ENCODE results near the gene GSTCD. TPM values are rescaled to one million over a fixed set of nuclear protein-coding genes. Genes with fewer than 3 reads are reported as not detected.
"Not testable (repeated sequence)": the region's sequence is repeated elsewhere in the genome, so short reads cannot be mapped to it uniquely, and the experiment has no call there.

Gene GSTCD
- total and polyA plus RNA-seq, 4 donors, result 9.9 to 25.0 (median 15.1) TPM

DNA sequence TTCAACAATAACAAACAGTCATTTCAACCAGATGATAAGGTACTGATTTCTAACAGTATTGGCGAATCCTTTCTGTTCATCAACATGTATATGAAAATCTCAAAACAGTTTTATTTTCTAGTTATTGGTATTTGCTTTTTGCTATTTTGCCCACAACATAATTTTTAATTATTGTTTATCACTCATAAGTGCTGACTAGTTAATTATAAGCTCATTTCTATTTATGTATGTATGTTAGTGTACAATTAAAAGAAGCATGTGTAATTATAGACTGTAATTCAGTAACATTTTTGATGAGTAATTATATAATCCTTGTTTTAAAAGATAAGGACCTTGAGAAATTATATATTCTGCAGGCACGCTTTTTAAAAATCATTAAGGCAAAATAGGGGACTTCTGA is 119.5 kb downstream of the GSTCD start:
- H3K36me3 ChIP-seq (ENCODE audit: control insufficient read depth, insufficient read depth, low read length), result peaks cover 4% of the 10 kb centered on the region
- WGBS (ENCODE audit: insufficient coverage), result no CpG with 5 or more reads among the region's 2 CpGs
- no peak for DNase-seq (ENCODE audit: low read depth in 4 of 6, low spot score in 6 of 6)
- no peaks in the 10 kb centered on the region for H3K27me3 ChIP-seq (ENCODE audit: control insufficient read depth, insufficient read depth, low read length)
- H3K9me3 ChIP-seq (ENCODE audit: control insufficient read depth, insufficient read depth, low read length), result no peaks in the 10 kb centered on the region
- H3K4me1 ChIP-seq (ENCODE audit: control insufficient read depth, insufficient read depth, low read length), result no peaks in the 10 kb centered on the region
- no peak overlapping the region for H3K4me3 ChIP-seq (ENCODE audit: low read depth, low read length)
- no peak overlapping the region for H3K27ac ChIP-seq (ENCODE audit: low read depth, low read length)

DNA sequence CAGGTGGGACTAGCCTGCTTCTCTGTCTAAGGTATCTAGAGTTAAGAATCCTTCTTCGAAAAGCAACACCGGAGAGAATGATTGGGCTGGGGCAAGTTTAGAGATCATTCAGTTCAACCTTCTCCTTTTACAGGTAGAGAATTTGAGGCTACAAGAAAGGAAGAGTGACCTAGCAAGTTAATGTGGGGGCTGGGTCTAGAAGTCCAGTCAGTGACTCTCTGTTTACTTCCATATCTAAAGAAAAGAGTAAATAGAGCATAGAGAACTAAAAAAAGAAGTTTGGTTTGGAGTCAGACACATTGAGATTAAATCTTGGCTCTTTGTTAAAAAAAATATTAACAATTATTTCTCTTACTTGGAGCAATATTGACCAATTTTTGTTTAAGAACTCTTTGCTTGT is 122.6 kb downstream of the GSTCD start:
- WGBS (ENCODE audit: insufficient coverage), result no CpG with 5 or more reads among the region's 2 CpGs
- Histone ChIP-seq H3K27ac (ENCODE audit: low read depth, low read length) (no peak overlapping the region), H3K27me3 (ENCODE audit: control insufficient read depth, insufficient read depth, low read length) (no peaks in the 10 kb centered on the region), H3K4me1 (ENCODE audit: control insufficient read depth, insufficient read depth, low read length) (no peaks in the 10 kb centered on the region), H3K4me3 (ENCODE audit: low read depth, low read length) (no peak overlapping the region), H3K9me3 (ENCODE audit: control insufficient read depth, insufficient read depth, low read length) (no peaks in the 10 kb centered on the region), H3K36me3 (ENCODE audit: control insufficient read depth, insufficient read depth, low read length) (peaks cover 9% of the 10 kb centered on the region)
- no peak for DNase-seq (ENCODE audit: low read depth in 4 of 6, low spot score in 6 of 6)

DNA sequence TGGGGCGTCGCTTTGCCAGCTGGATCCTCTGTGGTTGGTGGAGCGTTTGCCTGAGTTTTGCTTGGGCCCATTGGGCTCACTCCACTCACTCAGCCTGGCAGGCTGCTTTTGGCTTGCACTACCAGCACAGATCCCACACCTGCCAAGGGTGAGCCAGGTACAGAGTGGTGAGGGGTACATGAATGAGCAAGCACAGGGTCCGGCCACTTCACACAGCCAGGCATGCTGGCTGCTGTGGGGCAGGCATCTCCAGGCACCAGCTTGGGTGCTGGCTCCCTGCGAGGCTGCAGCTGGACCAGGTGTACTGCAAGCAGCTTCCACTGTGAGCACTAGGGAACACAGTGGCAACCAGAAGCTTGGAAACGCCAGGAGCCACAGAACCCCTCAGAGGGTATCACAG is 126.6 kb downstream of the GSTCD start:
- Histone ChIP-seq H3K36me3 (ENCODE audit: control insufficient read depth, insufficient read depth, low read length) (peaks cover 12% of the 10 kb centered on the region), H3K27me3 (ENCODE audit: control insufficient read depth, insufficient read depth, low read length) (no peaks in the 10 kb centered on the region), H3K4me1 (ENCODE audit: control insufficient read depth, insufficient read depth, low read length) (no peaks in the 10 kb centered on the region), H3K4me3 (ENCODE audit: low read depth, low read length) (no peak overlapping the region), H3K9me3 (ENCODE audit: control insufficient read depth, insufficient read depth, low read length) (no peaks in the 10 kb centered on the region), H3K27ac (ENCODE audit: low read depth, low read length) (no peak overlapping the region)
- WGBS (ENCODE audit: insufficient coverage), result 100% methylated on average over 6 of the region's 6 CpGs
- DNase-seq (ENCODE audit: low read depth in 4 of 6, low spot score in 6 of 6), result no peak

DNA sequence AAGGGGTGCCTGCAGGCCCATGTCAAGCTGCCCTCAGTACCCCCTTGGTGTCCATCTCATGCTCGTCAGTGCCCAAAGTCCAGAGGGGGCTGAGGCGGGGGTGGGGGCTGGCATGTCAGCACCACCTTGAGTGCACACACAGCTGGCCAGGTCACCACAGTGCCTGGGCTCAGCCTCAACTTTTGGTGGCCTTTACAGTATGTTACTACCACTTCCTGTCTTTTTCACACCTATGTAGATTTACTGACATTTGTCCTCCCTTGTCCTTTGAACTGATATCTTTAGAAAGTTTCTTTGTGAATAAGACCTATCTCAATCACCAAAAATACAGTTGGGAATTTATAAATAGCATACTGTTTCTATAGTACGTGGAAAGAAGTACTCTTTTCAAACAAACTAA is 128.0 kb downstream of the GSTCD start:
- Histone ChIP-seq H3K27ac (ENCODE audit: low read depth, low read length) (no peak overlapping the region), H3K36me3 (ENCODE audit: control insufficient read depth, insufficient read depth, low read length) (peaks cover 12% of the 10 kb centered on the region), H3K4me1 (ENCODE audit: control insufficient read depth, insufficient read depth, low read length) (no peaks in the 10 kb centered on the region), H3K9me3 (ENCODE audit: control insufficient read depth, insufficient read depth, low read length) (no peaks in the 10 kb centered on the region), H3K4me3 (ENCODE audit: low read depth, low read length) (no peak overlapping the region), H3K27me3 (ENCODE audit: control insufficient read depth, insufficient read depth, low read length) (no peaks in the 10 kb centered on the region)
- 100% methylated on average over 2 of the region's 3 CpGs for WGBS (ENCODE audit: insufficient coverage)
- no peak for DNase-seq (ENCODE audit: low read depth in 4 of 6, low spot score in 6 of 6)

DNA sequence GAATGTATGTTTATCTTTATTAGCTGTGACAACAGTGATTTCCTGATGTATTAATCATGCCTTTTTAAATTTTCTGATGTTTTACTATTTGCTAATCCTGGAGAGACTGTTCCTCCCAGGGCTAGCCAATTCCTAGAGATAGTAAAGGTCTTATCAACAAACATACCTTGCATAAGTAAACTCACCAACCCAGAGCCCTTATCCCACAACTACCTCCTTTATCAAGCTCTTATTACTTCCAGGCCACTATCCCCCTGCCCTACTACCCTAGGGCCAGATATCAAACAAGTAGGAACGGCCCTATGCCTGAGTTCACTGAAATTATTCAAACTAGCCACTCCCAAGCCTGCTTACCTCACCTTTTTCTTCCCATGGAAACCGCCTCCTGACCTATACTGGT is 128.5 kb downstream of the GSTCD start:
- no peak overlapping the region for H3K27ac ChIP-seq (ENCODE audit: low read depth, low read length)
- H3K4me1 ChIP-seq (ENCODE audit: control insufficient read depth, insufficient read depth, low read length), result no peaks in the 10 kb centered on the region
- H3K9me3 ChIP-seq (ENCODE audit: control insufficient read depth, insufficient read depth, low read length), result no peaks in the 10 kb centered on the region
- no peak for DNase-seq (ENCODE audit: low read depth in 4 of 6, low spot score in 6 of 6)
- H3K4me3 ChIP-seq (ENCODE audit: low read depth, low read length), result no peak overlapping the region
- no peaks in the 10 kb centered on the region for H3K27me3 ChIP-seq (ENCODE audit: control insufficient read depth, insufficient read depth, low read length)
- WGBS (ENCODE audit: insufficient coverage), result 100% methylated on average over 1 of the region's 2 CpGs
- peaks cover 12% of the 10 kb centered on the region for H3K36me3 ChIP-seq (ENCODE audit: control insufficient read depth, insufficient read depth, low read length)

DNA sequence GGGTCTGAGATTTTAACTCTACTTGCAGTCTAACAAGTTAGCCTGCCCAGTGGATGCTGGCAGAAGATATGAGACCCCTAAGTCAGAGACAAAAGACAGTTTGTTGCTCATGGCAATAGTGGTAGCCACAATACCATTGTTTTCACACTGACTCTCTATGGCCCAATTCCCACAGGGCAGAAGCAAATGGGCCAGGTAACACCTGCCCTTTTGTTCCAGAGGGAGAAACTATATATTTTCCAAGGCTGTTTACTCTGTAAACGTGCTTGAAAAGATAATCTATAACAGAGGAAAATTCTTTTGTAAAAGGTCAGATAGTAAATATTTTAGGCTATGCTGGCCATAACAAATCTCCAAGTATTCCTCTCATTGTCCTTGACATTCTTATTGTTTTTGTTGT is 129.5 kb downstream of the GSTCD start:
- Histone ChIP-seq H3K27ac (ENCODE audit: low read depth, low read length) (no peak overlapping the region), H3K36me3 (ENCODE audit: control insufficient read depth, insufficient read depth, low read length) (peaks cover 12% of the 10 kb centered on the region), H3K27me3 (ENCODE audit: control insufficient read depth, insufficient read depth, low read length) (no peaks in the 10 kb centered on the region), H3K4me3 (ENCODE audit: low read depth, low read length) (no peak overlapping the region), H3K9me3 (ENCODE audit: control insufficient read depth, insufficient read depth, low read length) (no peaks in the 10 kb centered on the region), H3K4me1 (ENCODE audit: control insufficient read depth, insufficient read depth, low read length) (no peaks in the 10 kb centered on the region)
- no CpG with 5 or more reads among the region's 1 CpG for WGBS (ENCODE audit: insufficient coverage)
- DNase-seq (ENCODE audit: low read depth in 4 of 6, low spot score in 6 of 6), result no peak

DNA sequence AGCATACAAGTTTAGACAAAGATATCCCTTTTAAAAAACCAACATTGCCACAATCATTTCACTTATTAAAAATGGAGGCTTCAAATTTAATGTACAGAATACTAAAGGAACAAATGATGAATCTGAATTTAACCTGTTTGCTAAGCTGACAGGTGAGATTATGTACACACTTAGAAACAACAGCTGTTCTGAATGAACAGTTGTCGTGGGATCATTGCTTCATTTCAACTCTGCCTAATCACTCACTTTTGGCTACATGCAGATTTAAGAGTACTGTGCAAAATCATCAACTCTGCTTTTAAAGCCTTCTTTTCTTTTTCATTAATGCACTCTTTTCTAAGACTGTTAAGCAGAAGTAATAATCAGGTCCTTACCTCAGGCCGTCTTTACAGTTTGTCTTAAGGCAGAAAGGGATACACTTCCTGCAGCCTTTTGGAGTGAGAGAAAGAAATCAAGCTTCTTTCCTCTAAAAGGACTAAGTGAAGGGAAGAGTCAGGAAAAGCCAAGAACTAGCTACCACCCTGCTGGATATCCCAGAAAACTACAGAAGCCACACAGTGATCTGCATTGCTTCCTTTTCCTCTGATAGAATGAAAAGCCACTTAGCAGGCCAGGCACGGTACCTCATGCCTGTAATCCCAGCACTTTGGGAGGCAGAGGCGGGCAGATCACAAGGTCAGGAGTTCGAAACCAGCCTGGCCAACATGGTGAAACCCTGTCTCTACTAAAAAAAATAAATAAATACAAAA is 132.0 kb downstream of the GSTCD start:
- Histone ChIP-seq H3K9me3 (ENCODE audit: control insufficient read depth, insufficient read depth, low read length) (no peaks in the 10 kb centered on the region), H3K27me3 (ENCODE audit: control insufficient read depth, insufficient read depth, low read length) (no peaks in the 10 kb centered on the region), H3K4me1 (ENCODE audit: control insufficient read depth, insufficient read depth, low read length) (no peaks in the 10 kb centered on the region), H3K4me3 (ENCODE audit: low read depth, low read length) (no peak overlapping the region), H3K36me3 (ENCODE audit: control insufficient read depth, insufficient read depth, low read length) (peaks cover 6% of the 10 kb centered on the region), H3K27ac (ENCODE audit: low read depth, low read length) (no peak overlapping the region)
- no peak for DNase-seq (ENCODE audit: low read depth in 4 of 6, low spot score in 6 of 6)
- 83% methylated on average over 2 of the region's 5 CpGs for WGBS (ENCODE audit: insufficient coverage)

DNA sequence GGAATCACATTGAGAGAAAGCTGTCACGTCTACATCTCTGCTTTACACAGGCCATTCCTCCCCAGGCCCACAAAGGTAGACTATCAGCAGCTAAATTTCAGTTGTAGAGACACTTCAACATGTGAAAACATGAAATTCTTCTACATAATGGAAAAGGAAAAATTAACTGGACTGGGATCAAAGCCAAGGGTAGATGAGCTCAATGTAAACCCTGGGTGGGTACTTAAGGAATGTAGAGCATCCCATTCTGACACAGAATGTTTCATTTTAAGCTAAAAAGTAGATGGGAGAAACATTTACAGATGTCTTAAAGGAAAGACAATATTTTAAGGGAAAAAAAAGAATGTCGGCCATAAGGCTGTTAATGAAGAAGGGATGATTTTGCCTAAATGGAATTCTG is 135.4 kb downstream of the GSTCD start:
- WGBS (ENCODE audit: insufficient coverage), result 100% methylated on average over 1 of the region's 2 CpGs
- Histone ChIP-seq H3K36me3 (ENCODE audit: control insufficient read depth, insufficient read depth, low read length) (no peaks in the 10 kb centered on the region), H3K4me1 (ENCODE audit: control insufficient read depth, insufficient read depth, low read length) (no peaks in the 10 kb centered on the region), H3K9me3 (ENCODE audit: control insufficient read depth, insufficient read depth, low read length) (no peaks in the 10 kb centered on the region), H3K27me3 (ENCODE audit: control insufficient read depth, insufficient read depth, low read length) (no peaks in the 10 kb centered on the region), H3K4me3 (ENCODE audit: low read depth, low read length) (no peak overlapping the region), H3K27ac (ENCODE audit: low read depth, low read length) (no peak overlapping the region)
- DNase-seq (ENCODE audit: low read depth in 4 of 6, low spot score in 6 of 6), result no peak

DNA sequence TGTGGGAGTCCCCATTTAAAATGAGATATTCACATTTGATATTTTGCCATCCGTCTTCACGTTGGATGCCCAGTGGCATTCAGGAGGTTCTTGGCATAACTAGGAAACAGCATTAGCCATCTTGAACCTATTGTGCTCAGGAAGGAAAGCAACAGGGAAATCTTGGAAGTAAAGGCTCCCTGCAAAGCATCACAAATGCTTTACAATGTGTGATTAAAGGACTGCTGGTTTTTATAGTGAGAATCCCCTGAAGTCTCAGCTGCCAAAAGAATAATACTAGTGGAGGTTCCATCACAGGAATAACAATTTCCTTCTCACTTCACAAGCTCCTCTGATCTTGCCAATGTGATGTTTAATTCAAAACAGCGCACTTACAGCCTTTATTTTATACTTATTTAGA is 137.0 kb downstream of the GSTCD start:
- H3K36me3 ChIP-seq (ENCODE audit: control insufficient read depth, insufficient read depth, low read length), result no peaks in the 10 kb centered on the region
- H3K27ac ChIP-seq (ENCODE audit: low read depth, low read length), result no peak overlapping the region
- H3K4me1 ChIP-seq (ENCODE audit: control insufficient read depth, insufficient read depth, low read length), result no peaks in the 10 kb centered on the region
- no peak overlapping the region for H3K4me3 ChIP-seq (ENCODE audit: low read depth, low read length)
- H3K27me3 ChIP-seq (ENCODE audit: control insufficient read depth, insufficient read depth, low read length), result no peaks in the 10 kb centered on the region
- DNase-seq (ENCODE audit: low read depth in 4 of 6, low spot score in 6 of 6), result peak in 4 of 6 donors; percentile 1 to 47 (median 18)
- WGBS (ENCODE audit: insufficient coverage), result no CpG with 5 or more reads among the region's 3 CpGs
- H3K9me3 ChIP-seq (ENCODE audit: control insufficient read depth, insufficient read depth, low read length), result no peaks in the 10 kb centered on the region

DNA sequence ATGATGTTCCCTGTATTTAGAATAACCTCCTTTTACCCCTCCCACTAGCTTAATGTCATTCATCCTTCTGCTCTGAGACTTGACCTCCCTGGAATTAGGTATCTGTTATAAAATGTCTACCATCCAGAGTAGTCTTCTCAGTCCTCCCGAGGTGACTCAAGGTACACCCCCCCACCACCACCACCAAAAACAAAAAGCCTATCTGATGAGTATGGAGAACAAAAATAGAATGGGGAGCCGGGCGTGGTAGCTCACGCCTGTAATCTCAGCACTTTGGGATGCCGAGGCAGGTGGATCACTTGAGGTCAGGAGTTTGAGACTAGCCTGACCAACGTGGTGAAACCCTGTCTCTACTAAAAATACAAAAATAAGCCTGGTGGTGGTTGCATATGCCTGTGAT is 139.8 kb downstream of the GSTCD start:
- H3K36me3 ChIP-seq (ENCODE audit: control insufficient read depth, insufficient read depth, low read length); DNase-seq (ENCODE audit: low read depth in 4 of 6, low spot score in 6 of 6); H3K27me3 ChIP-seq (ENCODE audit: control insufficient read depth, insufficient read depth, low read length); H3K4me3 ChIP-seq (ENCODE audit: low read depth, low read length); H3K9me3 ChIP-seq (ENCODE audit: control insufficient read depth, insufficient read depth, low read length); H3K27ac ChIP-seq (ENCODE audit: low read depth, low read length); H3K4me1 ChIP-seq (ENCODE audit: control insufficient read depth, insufficient read depth, low read length): not testable (repeated sequence)
- WGBS (ENCODE audit: insufficient coverage), result 100% methylated on average over 3 of the region's 6 CpGs

Measured in spinal cord (tissue), 10 donors.